H1 (cell line): ENCODE data around the gene SDHAF4. TPM values are rescaled to one million over a fixed set of nuclear protein-coding genes. Genes with fewer than 3 reads are reported as not detected.

Source experiments
- CTCF ChIA-PET: fragments of 300-600 bp; sonication (Branson Sonifier 250); formaldehyde crosslinking; loops from one replicate; lab custom pipeline; 2021; ENCODE audit not compliant: partially characterized antibody; lab: Charles Lee
- POLR2A ChIA-PET: fragments of 300-600 bp; sonication (Branson Sonifier 250); formaldehyde crosslinking; loops from one replicate; lab custom pipeline; 2021; ENCODE audit warnings: inconsistent platforms; ENCODE audit not compliant: partially characterized antibody; lab: Charles Lee
- DNase-seq, 2 experiments: peaks; one replicate each; pipeline versions ENCODE4 v3.0.0 to v3.0.0-alpha.2; 2010 to 2022; ENCODE audit warnings: low spot score in 2 of 2, low read depth in 1 of 2, mixed read lengths in 1 of 2
- FAIRE-seq: peaks from 2 replicates; lab custom pipeline; 2011; peaks lifted over from hg19 to GRCh38; lab: Jason Lieb, UNC
- H2AFZ ChIP-seq: 2 replicates; pipeline ENCODE4 v1.8.1; 2012; ENCODE audit warnings: low read length, inconsistent platforms
- H2AK5ac ChIP-seq: 2 replicates; pipeline ENCODE4 v1.6.1; 2013; ENCODE audit warnings: low read depth, low read length
- H2BK120ac ChIP-seq: replicated peaks from 2 replicates; pipeline ENCODE3; 2013; ENCODE audit warnings: low read depth, low read length, inconsistent platforms
- H2BK12ac ChIP-seq: 2 replicates; pipeline ENCODE4 v1.6.1; 2013; ENCODE audit warnings: low read depth, low read length
- H2BK15ac ChIP-seq: 2 replicates; pipeline ENCODE4 v1.6.1; 2013; ENCODE audit warnings: low read length
- H2BK20ac ChIP-seq: 2 replicates; pipeline ENCODE4 v1.6.1; 2013; ENCODE audit warnings: low read length
- H2BK5ac ChIP-seq: 2 replicates; pipeline ENCODE4 v1.6.1; 2013; ENCODE audit warnings: low read depth, low read length
- H3K14ac ChIP-seq: 2 replicates; pipeline ENCODE4 v1.6.1; 2013; ENCODE audit warnings: inconsistent platforms; ENCODE audit not compliant: insufficient read length
- H3K18ac ChIP-seq: 2 replicates; pipeline ENCODE4 v1.6.1; 2013; ENCODE audit warnings: low read length; ENCODE audit errors: extremely low read depth
- H3K23ac ChIP-seq: 2 replicates; pipeline ENCODE4 v1.6.1; 2013; ENCODE audit warnings: inconsistent platforms; ENCODE audit not compliant: insufficient read length
- H3K23me2 ChIP-seq: 2 replicates; pipeline ENCODE4 v1.6.1; 2013; ENCODE audit warnings: low read depth, low read length
- H3K27ac ChIP-seq: 2 replicates; pipeline ENCODE4 v1.6.1; 2011; ENCODE audit warnings: low read depth, low read length, inconsistent platforms
- H3K27me3 ChIP-seq, 4 experiments: replicated peaks in 1 of 4; 1 replicate in 1 of 4; 2 replicates in 3 of 4; pipeline versions ENCODE4 v1.6.1 to v1.8.1; 2011 to 2013; ENCODE audit warnings: low read length in 3 of 4, mild to moderate bottlenecking in 3 of 4, inconsistent platforms in 2 of 4, mixed read lengths in 2 of 4, moderate library complexity in 1 of 4; ENCODE audit not compliant: control insufficient read depth in 3 of 4, insufficient read depth in 3 of 4; ENCODE audit errors: extremely low read depth in 1 of 4
- H3K36me3 ChIP-seq, 4 experiments: 2 replicates each; pipeline versions ENCODE4 v1.6.1 to v1.8.1; 2011 to 2013; ENCODE audit warnings: mild to moderate bottlenecking in 4 of 4, low read length in 3 of 4, moderate library complexity in 2 of 4, control low read depth in 1 of 4, inconsistent platforms in 1 of 4; ENCODE audit not compliant: insufficient read depth in 4 of 4, control insufficient read depth in 2 of 4
- H3K4ac ChIP-seq: replicated peaks from 2 replicates; pipeline ENCODE3; 2013; ENCODE audit warnings: low read length, low read depth, mixed read lengths, inconsistent platforms; ENCODE audit not compliant: insufficient read length
- H3K4me1 ChIP-seq, 4 experiments: replicated peaks in 1 of 4; 1 replicate in 1 of 4; 2 replicates in 3 of 4; pipeline versions ENCODE4 v1.6.1 to v1.8.1; 2011 to 2013; ENCODE audit warnings: low read length in 3 of 4, inconsistent platforms in 2 of 4, mixed read lengths in 1 of 4; ENCODE audit not compliant: insufficient read depth in 4 of 4, control insufficient read depth in 3 of 4
- H3K4me2 ChIP-seq, 2 experiments: 2 replicates each; pipeline versions ENCODE4 v1.6.1 to v1.8.1; 2011 to 2013; ENCODE audit warnings: low read depth in 2 of 2, low read length in 2 of 2, control low read depth in 1 of 2, inconsistent platforms in 1 of 2, mild to moderate bottlenecking in 1 of 2; ENCODE audit not compliant: insufficient read depth in 1 of 2
- H3K4me3 ChIP-seq, 4 experiments: fragments of 200-600, 300-600 bp in 1 of 4; sonication (generic), shearing (Covaris generic), sonication (Bioruptor Twin) in 1 of 4; 2 replicates each; pipeline versions ENCODE4 v1.5.1 to v1.8.1; 2011 to 2016; ENCODE audit warnings: low read length in 4 of 4, low read depth in 3 of 4, control low read depth in 2 of 4, inconsistent platforms in 2 of 4, mild to moderate bottlenecking in 2 of 4, mixed read lengths in 1 of 4, moderate library complexity in 1 of 4; ENCODE audit not compliant: insufficient read depth in 2 of 4; ENCODE audit errors: extremely low read depth in 1 of 4
- H3K56ac ChIP-seq: replicated peaks from 2 replicates; pipeline ENCODE3; 2013; ENCODE audit warnings: low read depth, mild to moderate bottlenecking, mixed read lengths, low read length, inconsistent platforms; ENCODE audit not compliant: insufficient read length
- H3K79me1 ChIP-seq: 2 replicates; pipeline ENCODE4 v1.6.1; 2013; ENCODE audit warnings: low read depth, low read length, control low read depth
- H3K79me2 ChIP-seq, 2 experiments: 2 replicates each; pipeline versions ENCODE4 v1.6.1 to v1.8.1; 2012 to 2013; ENCODE audit warnings: low read length in 2 of 2, mild to moderate bottlenecking in 2 of 2, inconsistent platforms in 1 of 2; ENCODE audit not compliant: insufficient read depth in 2 of 2, control insufficient read depth in 1 of 2
- H3K9ac ChIP-seq, 4 experiments: replicated peaks in 1 of 4; 1 replicate in 1 of 4; 2 replicates in 3 of 4; pipeline versions ENCODE4 v1.6.1 to v1.8.1; 2011 to 2013; ENCODE audit warnings: low read depth in 3 of 4, low read length in 3 of 4, control low read depth in 2 of 4, mild to moderate bottlenecking in 2 of 4, moderate library complexity in 2 of 4, inconsistent platforms in 1 of 4; ENCODE audit errors: extremely low read depth in 1 of 4
- H3K9me3 ChIP-seq, 2 experiments: 2 replicates each; pipeline versions ENCODE4 v1.6.1 to v1.8.1; 2012 to 2013; ENCODE audit warnings: mild to moderate bottlenecking in 2 of 2, moderate library complexity in 2 of 2, control low read depth in 1 of 2, inconsistent platforms in 1 of 2, low read depth in 1 of 2, low read length in 1 of 2, mixed read lengths in 1 of 2; ENCODE audit not compliant: insufficient read depth in 2 of 2
- H4K20me1 ChIP-seq, 2 experiments: replicated peaks in 1 of 2; 2 replicates each; pipeline versions ENCODE3 to v1.8.1; 2011 to 2013; ENCODE audit warnings: inconsistent platforms in 2 of 2, low read length in 2 of 2, mild to moderate bottlenecking in 1 of 2; ENCODE audit not compliant: insufficient read depth in 2 of 2, control insufficient read depth in 1 of 2
- H4K5ac ChIP-seq: 2 replicates; pipeline ENCODE4 v1.6.1; 2013; ENCODE audit warnings: low read length, low read depth, mixed read lengths, inconsistent platforms; ENCODE audit not compliant: insufficient read length
- H4K8ac ChIP-seq: 2 replicates; pipeline ENCODE4 v1.8.0; 2013; ENCODE audit warnings: mild to moderate bottlenecking, moderate library complexity, low read length, inconsistent platforms; ENCODE audit not compliant: insufficient read depth; ENCODE audit errors: extremely low read depth
- H4K91ac ChIP-seq: replicated peaks from 2 replicates; pipeline ENCODE3; 2013; ENCODE audit warnings: low read length, mixed read lengths, inconsistent platforms; ENCODE audit not compliant: insufficient read length
- CBX5 ChIP-seq: fragments of 300-800, 300-1000 bp; sonication (generic); IDR thresholded peaks from 2 replicates; pipeline ENCODE4 v1.7.1; 2016; ENCODE audit warnings: antibody characterized with exemption, low read length, low read depth
- CREB1 ChIP-seq: IDR thresholded peaks from 2 replicates; pipeline ENCODE4 v1.6.1; 2012; ENCODE audit warnings: inconsistent platforms
- EP300 ChIP-seq, 2 experiments: IDR thresholded peaks; 1 replicate in 1 of 2; 2 replicates in 1 of 2; pipeline ENCODE4 v1.6.1; 2011 to 2012; ENCODE audit warnings: low read depth in 2 of 2, low read length in 2 of 2, mild to moderate bottlenecking in 2 of 2, borderline replicate concordance in 1 of 2, inconsistent platforms in 1 of 2, moderate library complexity in 1 of 2
- NANOG ChIP-seq: IDR thresholded peaks from 2 replicates; pipeline ENCODE4 v1.6.1; 2011; ENCODE audit warnings: low read length, low read depth, mild to moderate bottlenecking, inconsistent platforms; ENCODE audit not compliant: insufficient read depth, poor library complexity, severe bottlenecking
- SIRT6 ChIP-seq: IDR thresholded peaks from one replicate; pipeline ENCODE4 v1.7.1; 2012; ENCODE audit warnings: low read length, inconsistent platforms
- SUZ12 ChIP-seq: fragments of 200-600 bp; sonication (generic); IDR thresholded peaks from 2 replicates; pipeline ENCODE4 v1.6.1; 2012; ENCODE audit warnings: mild to moderate bottlenecking, inconsistent platforms, low read length, moderate library complexity, mixed read lengths
- YY1 ChIP-seq: IDR thresholded peaks from 2 replicates; pipeline ENCODE4 v1.6.1; 2011; ENCODE audit warnings: low read depth, mild to moderate bottlenecking, low read length
- WGBS, 2 experiments: shearing (Covaris generic) in 1 of 2; methylation state at CpG; one replicate each; pipeline versions ENCODE4 v1.1.6 to v1.1.7; 2013 to 2015; ENCODE audit warnings: low lambda C conversion rate in 2 of 2, mixed read lengths in 2 of 2, inconsistent platforms in 1 of 2, low coverage in 1 of 2, missing lambda C conversion rate in 1 of 2; ENCODE audit not compliant: insufficient replicate concordance in 2 of 2, insufficient coverage in 1 of 2, insufficient read length in 1 of 2; ENCODE audit errors: extremely low coverage in 1 of 2, missing lambda C conversion rate in 1 of 2; 5-methylcytosine and 5-hydroxymethylcytosine counted together
- polyA plus RNA-seq, 7 experiments: library from polyadenylated mRNA; depleted of rRNA in 3 of 7; stranded (reverse) in 5 of 7; unstranded in 2 of 7; fragments of >200 nt in 5 of 7; fragments of 200-250 nt in 2 of 7; gene quantifications; 1 replicate in 5 of 7; 2 replicates in 1 of 7; 4 replicates in 1 of 7; pipeline versions ENCODE4 v1.2.1 to v1.2.3, GENCODE V29; 2011 to 2013; ENCODE audit warnings: missing spikeins in 2 of 7, mixed read lengths in 2 of 7
- total RNA-seq: library from RNA; stranded (reverse); fragmentation: NEBNext Ultra II Directional; extraction: Animal tissue kit (Norgen Biotek cat#: 25700); gene quantifications from 2 replicates; pipeline ENCODE4 v1.2.1, GENCODE V29; 2021

The SDHAF4 gene
- total and polyA plus RNA-seq, 2 of the 8 experiments (the other 6 are each of a cell fraction or from before 2014, with no cell fraction given): 9.8 to 14.9 TPM

DNA sequence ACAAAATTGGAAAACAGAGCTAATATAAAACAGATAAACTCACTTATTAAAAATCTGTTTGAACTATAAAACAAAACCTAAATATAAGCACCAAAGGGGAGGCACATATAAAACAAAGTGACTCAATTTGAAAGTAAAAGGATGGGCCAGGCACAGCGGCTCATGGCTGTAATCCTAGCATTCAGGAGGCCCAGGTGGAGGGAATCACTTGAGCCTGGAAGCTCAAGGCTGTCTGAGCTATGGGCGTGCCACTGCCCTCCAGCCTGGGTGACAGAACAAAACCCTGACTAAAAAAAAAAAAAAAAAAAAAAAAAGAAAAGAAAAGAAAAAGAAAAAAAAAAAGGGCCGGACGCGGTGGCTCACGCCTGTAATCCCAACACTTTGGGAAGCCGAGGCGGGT lies 69.9 kb downstream of the SDHAF4 start:
- CTCF ChIA-PET: no interaction called here
- Histone ChIP-seq H4K5ac (no peak overlapping the region), H3K23ac (no peak overlapping the region), H3K27me3 (no peaks in the 10 kb centered on the region), H3K23me2 (no peaks in the 10 kb centered on the region), H4K91ac (no peak overlapping the region), H3K4me2 (no peak overlapping the region), H3K79me2 (no peaks in the 10 kb centered on the region), H4K20me1 (no peaks in the 10 kb centered on the region), H2BK20ac (no peak overlapping the region), H3K4me1 (no peaks in the 10 kb centered on the region), H3K14ac (no peak overlapping the region), H3K27ac (no peak overlapping the region), H3K9me3 (no peaks in the 10 kb centered on the region), H3K4me3 (no peak overlapping the region), H3K56ac (no peak overlapping the region), H2BK15ac (no peak overlapping the region), H2BK5ac (no peak overlapping the region), H2AK5ac (no peak overlapping the region), H3K9ac (no peak overlapping the region), H3K18ac (no peak overlapping the region), H3K4ac (no peak overlapping the region), H2BK12ac (no peak overlapping the region), H3K79me1 (no peaks in the 10 kb centered on the region), H4K8ac (no peak overlapping the region), H2AFZ (no peak overlapping the region), H3K36me3 (no peaks in the 10 kb centered on the region), H2BK120ac (no peak overlapping the region)
- POLR2A ChIA-PET: no interaction called here
- DNase-seq (no peak), FAIRE-seq (no peak)
- 55% methylated on average over 2 of the region's 8 CpGs; no CpG with 5 or more reads in 1 of the 2 experiments for WGBS, 2 experiments
- TF ChIP-seq YY1 (no peak), SUZ12 (no peak), CREB1 (no peak), SIRT6 (no peak), NANOG (no peak), CBX5 (no peak), EP300 (IDR thresholded peaks at IDR 0.05; ENCODE audit: borderline replicate concordance in 1 of 2, low read depth in 2 of 2, low read length in 2 of 2) (no peak)
